ENCODE data around the gene BCL7A. TPM values are rescaled to one million over a fixed set of nuclear protein-coding genes. Genes with fewer than 3 reads are reported as not detected.

Gene BCL7A
- total and polyA plus RNA-seq, 9 of the 15 experiments (the other 6 are each of a cell fraction or from before 2014, with no cell fraction given), result 0.25 to 21.9 (median 14.9) TPM

DNA sequence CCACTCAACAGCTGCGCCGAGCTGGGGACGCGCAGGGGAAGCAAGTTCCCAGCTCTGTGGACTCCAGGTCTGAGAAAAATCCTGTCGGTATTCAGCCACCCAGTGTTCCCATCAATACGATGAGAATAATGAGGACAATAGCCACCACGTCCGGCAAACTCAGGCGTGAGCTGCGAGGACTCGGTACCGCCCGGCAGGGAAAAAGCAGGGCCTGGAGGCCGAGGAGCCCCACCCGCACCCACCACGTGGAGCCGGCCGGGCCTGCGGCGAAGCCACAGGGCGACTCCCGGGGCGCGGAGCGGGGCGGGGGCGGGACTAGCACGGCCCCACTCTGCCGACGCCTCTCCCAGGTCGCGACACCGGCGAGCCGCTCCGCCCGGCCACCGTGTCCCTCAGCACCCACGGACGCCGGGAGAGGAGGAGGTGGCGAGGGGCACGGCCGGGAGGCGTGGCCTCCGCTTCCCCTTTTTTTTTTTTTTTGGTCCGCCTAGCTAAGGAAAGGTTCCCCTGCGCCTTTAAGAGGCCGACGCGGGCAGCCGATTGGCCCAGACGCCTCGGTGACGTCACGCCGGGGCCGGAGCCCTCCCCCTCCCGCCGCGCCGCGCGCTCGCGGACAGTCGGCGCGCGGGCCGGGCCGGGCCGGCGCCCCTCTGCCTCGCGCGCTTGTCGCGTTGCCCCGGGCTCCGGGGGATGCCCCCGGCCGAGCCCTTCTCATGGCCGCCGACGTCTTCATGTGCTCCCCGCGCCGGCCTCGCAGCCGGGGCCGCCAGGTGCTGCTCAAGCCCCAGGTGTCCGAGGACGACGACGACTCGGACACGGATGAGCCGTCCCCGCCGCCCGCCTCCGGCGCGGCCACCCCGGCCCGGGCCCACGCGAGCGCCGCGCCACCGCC, 56.7 kb downstream of the BCL7A start, which contains the start of gene MLXIP (continued):
- TF ChIP-seq, protein P1, sequence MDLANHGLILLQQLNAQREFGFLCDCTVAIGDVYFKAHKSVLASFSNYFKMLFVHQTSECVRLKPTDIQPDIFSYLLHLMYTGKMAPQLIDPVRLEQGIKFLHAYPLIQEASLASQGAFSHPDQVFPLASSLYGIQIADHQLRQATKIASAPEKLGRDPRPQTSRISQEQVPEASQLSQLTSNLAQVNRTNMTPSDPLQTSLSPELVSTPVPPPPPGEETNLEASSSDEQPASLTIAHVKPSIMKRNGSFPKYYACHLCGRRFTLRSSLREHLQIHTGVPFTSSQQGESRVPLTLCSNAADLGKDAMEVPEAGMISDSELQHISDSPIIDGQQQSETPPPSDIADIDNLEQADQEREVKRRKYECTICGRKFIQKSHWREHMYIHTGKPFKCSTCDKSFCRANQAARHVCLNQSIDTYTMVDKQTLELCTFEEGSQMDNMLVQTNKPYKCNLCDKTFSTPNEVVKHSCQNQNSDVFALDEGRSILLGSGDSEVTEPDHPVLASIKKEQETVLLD (IDR thresholded peaks at IDR 0.05), result peak; percentile 15; the same call in 1 of the 2 replicates
- no peak for TF ChIP-seq ETV6 (IDR thresholded peaks at IDR 0.05; ENCODE audit: borderline replicate concordance in 1 of 2, low read depth in 2 of 2, low read length in 1 of 2)
- no peak for TF ChIP-seq ETV6 (CRISPR knock-in tag; IDR thresholded peaks at IDR 0.05; ENCODE audit: borderline replicate concordance)
- TF ChIP-seq POLR2G (IDR thresholded peaks at IDR 0.05; ENCODE audit: low read depth, low read length), result peak; percentile 86
- TF ChIP-seq BDP1 (IDR thresholded peaks at IDR 0.05; ENCODE audit: insufficient read depth, insufficient read length), result no peak
- no peak for TF ChIP-seq SMAD2 (IDR thresholded peaks at IDR 0.05; ENCODE audit: low read depth, low read length)
- TF ChIP-seq, protein P2, sequence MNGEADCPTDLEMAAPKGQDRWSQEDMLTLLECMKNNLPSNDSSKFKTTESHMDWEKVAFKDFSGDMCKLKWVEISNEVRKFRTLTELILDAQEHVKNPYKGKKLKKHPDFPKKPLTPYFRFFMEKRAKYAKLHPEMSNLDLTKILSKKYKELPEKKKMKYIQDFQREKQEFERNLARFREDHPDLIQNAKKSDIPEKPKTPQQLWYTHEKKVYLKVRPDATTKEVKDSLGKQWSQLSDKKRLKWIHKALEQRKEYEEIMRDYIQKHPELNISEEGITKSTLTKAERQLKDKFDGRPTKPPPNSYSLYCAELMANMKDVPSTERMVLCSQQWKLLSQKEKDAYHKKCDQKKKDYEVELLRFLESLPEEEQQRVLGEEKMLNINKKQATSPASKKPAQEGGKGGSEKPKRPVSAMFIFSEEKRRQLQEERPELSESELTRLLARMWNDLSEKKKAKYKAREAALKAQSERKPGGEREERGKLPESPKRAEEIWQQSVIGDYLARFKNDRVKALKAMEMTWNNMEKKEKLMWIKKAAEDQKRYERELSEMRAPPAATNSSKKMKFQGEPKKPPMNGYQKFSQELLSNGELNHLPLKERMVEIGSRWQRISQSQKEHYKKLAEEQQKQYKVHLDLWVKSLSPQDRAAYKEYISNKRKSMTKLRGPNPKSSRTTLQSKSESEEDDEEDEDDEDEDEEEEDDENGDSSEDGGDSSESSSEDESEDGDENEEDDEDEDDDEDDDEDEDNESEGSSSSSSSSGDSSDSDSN (IDR thresholded peaks at IDR 0.05; ENCODE audit: borderline replicate concordance in 1 of 2, low read depth in 2 of 2, low read length in 2 of 2), result peak in 1 of 2 experiments; percentile 13; a peak in 1 of 4 replicates
- peak; percentile 71 for TF ChIP-seq FIP1L1 (IDR thresholded peaks at IDR 0.05; ENCODE audit: low read depth, low read length, poor library complexity, severe bottlenecking)
- TF ChIP-seq, protein P3, sequence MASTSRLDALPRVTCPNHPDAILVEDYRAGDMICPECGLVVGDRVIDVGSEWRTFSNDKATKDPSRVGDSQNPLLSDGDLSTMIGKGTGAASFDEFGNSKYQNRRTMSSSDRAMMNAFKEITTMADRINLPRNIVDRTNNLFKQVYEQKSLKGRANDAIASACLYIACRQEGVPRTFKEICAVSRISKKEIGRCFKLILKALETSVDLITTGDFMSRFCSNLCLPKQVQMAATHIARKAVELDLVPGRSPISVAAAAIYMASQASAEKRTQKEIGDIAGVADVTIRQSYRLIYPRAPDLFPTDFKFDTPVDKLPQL (IDR thresholded peaks at IDR 0.05; ENCODE audit: extremely low read depth, insufficient read length), result no peak
- TF ChIP-seq, protein P4, sequence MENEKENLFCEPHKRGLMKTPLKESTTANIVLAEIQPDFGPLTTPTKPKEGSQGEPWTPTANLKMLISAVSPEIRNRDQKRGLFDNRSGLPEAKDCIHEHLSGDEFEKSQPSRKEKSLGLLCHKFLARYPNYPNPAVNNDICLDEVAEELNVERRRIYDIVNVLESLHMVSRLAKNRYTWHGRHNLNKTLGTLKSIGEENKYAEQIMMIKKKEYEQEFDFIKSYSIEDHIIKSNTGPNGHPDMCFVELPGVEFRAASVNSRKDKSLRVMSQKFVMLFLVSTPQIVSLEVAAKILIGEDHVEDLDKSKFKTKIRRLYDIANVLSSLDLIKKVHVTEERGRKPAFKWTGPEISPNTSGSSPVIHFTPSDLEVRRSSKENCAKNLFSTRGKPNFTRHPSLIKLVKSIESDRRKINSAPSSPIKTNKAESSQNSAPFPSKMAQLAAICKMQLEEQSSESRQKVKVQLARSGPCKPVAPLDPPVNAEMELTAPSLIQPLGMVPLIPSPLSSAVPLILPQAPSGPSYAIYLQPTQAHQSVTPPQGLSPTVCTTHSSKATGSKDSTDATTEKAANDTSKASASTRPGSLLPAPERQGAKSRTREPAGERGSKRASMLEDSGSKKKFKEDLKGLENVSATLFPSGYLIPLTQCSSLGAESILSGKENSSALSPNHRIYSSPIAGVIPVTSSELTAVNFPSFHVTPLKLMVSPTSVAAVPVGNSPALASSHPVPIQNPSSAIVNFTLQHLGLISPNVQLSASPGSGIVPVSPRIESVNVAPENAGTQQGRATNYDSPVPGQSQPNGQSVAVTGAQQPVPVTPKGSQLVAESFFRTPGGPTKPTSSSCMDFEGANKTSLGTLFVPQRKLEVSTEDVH (IDR thresholded peaks at IDR 0.05; ENCODE audit: low read depth, partially characterized antibody), result peak; percentile 40
- TF ChIP-seq, protein P5, sequence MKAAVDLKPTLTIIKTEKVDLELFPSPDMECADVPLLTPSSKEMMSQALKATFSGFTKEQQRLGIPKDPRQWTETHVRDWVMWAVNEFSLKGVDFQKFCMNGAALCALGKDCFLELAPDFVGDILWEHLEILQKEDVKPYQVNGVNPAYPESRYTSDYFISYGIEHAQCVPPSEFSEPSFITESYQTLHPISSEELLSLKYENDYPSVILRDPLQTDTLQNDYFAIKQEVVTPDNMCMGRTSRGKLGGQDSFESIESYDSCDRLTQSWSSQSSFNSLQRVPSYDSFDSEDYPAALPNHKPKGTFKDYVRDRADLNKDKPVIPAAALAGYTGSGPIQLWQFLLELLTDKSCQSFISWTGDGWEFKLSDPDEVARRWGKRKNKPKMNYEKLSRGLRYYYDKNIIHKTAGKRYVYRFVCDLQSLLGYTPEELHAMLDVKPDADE (conservative IDR thresholded peaks at IDR 0.05; ENCODE audit: control insufficient read depth, low read depth, low read length), result peak; percentile 49
- TF ChIP-seq IFI16 (CRISPR knock-in tag; IDR thresholded peaks at IDR 0.05), result no peak
- no peak for TF ChIP-seq SIRT6 (IDR thresholded peaks at IDR 0.05; ENCODE audit: low read depth, low read length)
- TF ChIP-seq, protein P6, sequence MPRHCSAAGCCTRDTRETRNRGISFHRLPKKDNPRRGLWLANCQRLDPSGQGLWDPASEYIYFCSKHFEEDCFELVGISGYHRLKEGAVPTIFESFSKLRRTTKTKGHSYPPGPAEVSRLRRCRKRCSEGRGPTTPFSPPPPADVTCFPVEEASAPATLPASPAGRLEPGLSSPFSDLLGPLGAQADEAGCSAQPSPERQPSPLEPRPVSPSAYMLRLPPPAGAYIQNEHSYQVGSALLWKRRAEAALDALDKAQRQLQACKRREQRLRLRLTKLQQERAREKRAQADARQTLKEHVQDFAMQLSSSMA (CRISPR knock-in tag; IDR thresholded peaks at IDR 0.05), result peak; percentile 77; the same call in 1 of the 2 replicates
- no peak for TF ChIP-seq FOXA3 (CRISPR knock-in tag; conservative IDR thresholded peaks at IDR 0.05 in 1 of 2, IDR thresholded peaks at IDR 0.05 in 1 of 2)
